Measurements from ENCODE around the gene BMP6. TPM values are rescaled to one million over a fixed set of nuclear protein-coding genes. Genes with fewer than 3 reads are reported as not detected.
"Not testable (repeated sequence)": the region's sequence is repeated elsewhere in the genome, so short reads cannot be mapped to it uniquely, and the experiment has no call there.

BMP6 gene
- total and polyA plus RNA-seq, 5 donors: 2.3 to 4.7 (median 3.0) TPM

- Histone ChIP-seq H3K27ac (ENCODE audit: low read length) (no peak overlapping the region), H3K27me3 (ENCODE audit: control insufficient read depth, insufficient read depth) (no peaks in the 10 kb centered on the region), H3K4me1 (ENCODE audit: control insufficient read depth, insufficient read depth, low read length) (no peaks in the 10 kb centered on the region), H3K4me3 (ENCODE audit: low read length) (no peak overlapping the region), H3K9me3 (ENCODE audit: control insufficient read depth, low read length) (no peaks in the 10 kb centered on the region)
- 58% methylated on average over 5 of the region's 5 CpGs for WGBS
- no peak for DNase-seq
- ATAC-seq: no peak
- intact Hi-C loops (cut with DNase I): no loop called here
Observed at GRCh38 chr6:7815716-7816115, 89.8 kb downstream of the BMP6 start.

GRCh38 chr6:7817184-7817583, 91.3 kb downstream of the BMP6 start:
- not testable (repeated sequence) for ATAC-seq; H3K4me3 ChIP-seq (ENCODE audit: low read length)

GRCh38 chr6:7818257-7819214, 92.6 kb downstream of the BMP6 start:
- DNase-seq: peak; percentile 26 to 68 (median 66)
- no peaks in the 10 kb centered on the region for H3K9me3 ChIP-seq (ENCODE audit: control insufficient read depth, low read length)

More at GRCh38 chr6:7817184-7817583, 91.3 kb downstream of the BMP6 start:
- WGBS: 99% methylated on average over 5 of the region's 5 CpGs
- intact Hi-C loops (cut with DNase I); H3K27ac ChIP-seq (ENCODE audit: low read length); DNase-seq; H3K9me3 ChIP-seq (ENCODE audit: control insufficient read depth, low read length); H3K4me1 ChIP-seq (ENCODE audit: control insufficient read depth, insufficient read depth, low read length); H3K27me3 ChIP-seq (ENCODE audit: control insufficient read depth, insufficient read depth): not testable (repeated sequence)

GRCh38 chr6:7819431-7820015, 93.6 kb downstream of the BMP6 start:
- no peaks in the 10 kb centered on the region for H3K4me1 ChIP-seq (ENCODE audit: control insufficient read depth, insufficient read depth, low read length)
- no peak overlapping the region for H3K4me3 ChIP-seq (ENCODE audit: low read length)
- DNase-seq: no peak
- no peak for ATAC-seq
- 72% methylated on average over 3 of the region's 3 CpGs for WGBS
- H3K27ac ChIP-seq (ENCODE audit: low read length): no peak overlapping the region
- no peaks in the 10 kb centered on the region for H3K9me3 ChIP-seq (ENCODE audit: control insufficient read depth, low read length)
- H3K27me3 ChIP-seq (ENCODE audit: control insufficient read depth, insufficient read depth): no peaks in the 10 kb centered on the region
- intact Hi-C loops (cut with DNase I): no loop called here

More at GRCh38 chr6:7818257-7819214, 92.6 kb downstream of the BMP6 start:
- ATAC-seq: peak; percentile 32 to 65
- Histone ChIP-seq H3K27ac (ENCODE audit: low read length) (no peak overlapping the region), H3K4me3 (ENCODE audit: low read length) (no peak overlapping the region), H3K27me3 (ENCODE audit: control insufficient read depth, insufficient read depth) (no peaks in the 10 kb centered on the region), H3K4me1 (ENCODE audit: control insufficient read depth, insufficient read depth, low read length) (no peaks in the 10 kb centered on the region)
- intact Hi-C loops (cut with DNase I): no loop called here
- WGBS: 61% methylated on average over 13 of the region's 13 CpGs

- Histone ChIP-seq H3K9me3 (ENCODE audit: control insufficient read depth, low read length) (no peaks in the 10 kb centered on the region), H3K4me1 (ENCODE audit: control insufficient read depth, insufficient read depth, low read length) (no peaks in the 10 kb centered on the region), H3K4me3 (ENCODE audit: low read length) (no peak overlapping the region), H3K27me3 (ENCODE audit: control insufficient read depth, insufficient read depth) (no peaks in the 10 kb centered on the region), H3K27ac (ENCODE audit: low read length) (no peak overlapping the region)
- ATAC-seq: no peak
- 91% methylated on average over 9 of the region's 9 CpGs for WGBS
- intact Hi-C loops (cut with DNase I): no loop called here
- DNase-seq: no peak
Observed at GRCh38 chr6:7820288-7820835, 94.5 kb downstream of the BMP6 start.

- Histone ChIP-seq H3K4me1 (ENCODE audit: control insufficient read depth, insufficient read depth, low read length) (no peaks in the 10 kb centered on the region), H3K9me3 (ENCODE audit: control insufficient read depth, low read length) (no peaks in the 10 kb centered on the region), H3K27me3 (ENCODE audit: control insufficient read depth, insufficient read depth) (no peaks in the 10 kb centered on the region), H3K4me3 (ENCODE audit: low read length) (no peak overlapping the region), H3K27ac (ENCODE audit: low read length) (no peak overlapping the region)
- intact Hi-C loops (cut with DNase I): no loop called here
- DNase-seq (no peak), ATAC-seq (no peak)
- WGBS: 93% methylated on average over 5 of the region's 5 CpGs
Observed at GRCh38 chr6:7821426-7821825, 95.5 kb downstream of the BMP6 start.

- no peaks in the 10 kb centered on the region for H3K9me3 ChIP-seq (ENCODE audit: control insufficient read depth, low read length)
- intact Hi-C loops (cut with DNase I): no loop called here
- WGBS: 92% methylated on average over 3 of the region's 3 CpGs
- no peak for ATAC-seq
- no peak overlapping the region for H3K4me3 ChIP-seq (ENCODE audit: low read length)
- DNase-seq: no peak
- no peaks in the 10 kb centered on the region for H3K4me1 ChIP-seq (ENCODE audit: control insufficient read depth, insufficient read depth, low read length)
- H3K27ac ChIP-seq (ENCODE audit: low read length): no peak overlapping the region
- no peaks in the 10 kb centered on the region for H3K27me3 ChIP-seq (ENCODE audit: control insufficient read depth, insufficient read depth)
Observed at GRCh38 chr6:7823552-7823951, 97.7 kb downstream of the BMP6 start.

GRCh38 chr6:7825986-7826385, 100.1 kb downstream of the BMP6 start:
- Histone ChIP-seq H3K27ac (ENCODE audit: low read length) (no peak overlapping the region), H3K4me3 (ENCODE audit: low read length) (no peak overlapping the region), H3K27me3 (ENCODE audit: control insufficient read depth, insufficient read depth) (no peaks in the 10 kb centered on the region), H3K9me3 (ENCODE audit: control insufficient read depth, low read length) (no peaks in the 10 kb centered on the region), H3K4me1 (ENCODE audit: control insufficient read depth, insufficient read depth, low read length) (no peaks in the 10 kb centered on the region)
- no peak for ATAC-seq
- 93% methylated on average over 5 of the region's 5 CpGs for WGBS
- no peak for DNase-seq
- intact Hi-C loops (cut with DNase I): no loop called here

GRCh38 chr6:7827142-7827541, 101.2 kb downstream of the BMP6 start:
- no peak overlapping the region for H3K27ac ChIP-seq (ENCODE audit: low read length)
- ATAC-seq (peak; percentile 63 to 81), DNase-seq (peak; percentile 33 to 62 (median 60))
- intact Hi-C loops (cut with DNase I): no loop called here
- H3K4me1 ChIP-seq (ENCODE audit: control insufficient read depth, insufficient read depth, low read length): no peaks in the 10 kb centered on the region
- no peaks in the 10 kb centered on the region for H3K27me3 ChIP-seq (ENCODE audit: control insufficient read depth, insufficient read depth)
- H3K4me3 ChIP-seq (ENCODE audit: low read length): no peak overlapping the region
- 64% methylated on average over 7 of the region's 7 CpGs for WGBS
- H3K9me3 ChIP-seq (ENCODE audit: control insufficient read depth, low read length): no peaks in the 10 kb centered on the region

GRCh38 chr6:7828124-7828523, 102.2 kb downstream of the BMP6 start:
- no peaks in the 10 kb centered on the region for H3K4me1 ChIP-seq (ENCODE audit: control insufficient read depth, insufficient read depth, low read length)
- no peaks in the 10 kb centered on the region for H3K9me3 ChIP-seq (ENCODE audit: control insufficient read depth, low read length)
- WGBS: 70% methylated on average over 5 of the region's 5 CpGs
- no peak overlapping the region for H3K4me3 ChIP-seq (ENCODE audit: low read length)
- DNase-seq (no peak), ATAC-seq (no peak)
- intact Hi-C loops (cut with DNase I): no loop called here
- no peak overlapping the region for H3K27ac ChIP-seq (ENCODE audit: low read length)
- no peaks in the 10 kb centered on the region for H3K27me3 ChIP-seq (ENCODE audit: control insufficient read depth, insufficient read depth)
